Dedifferentiated amniotic fluid mesenchymal stem cell (primary cell): ENCODE measurements around the gene DHX29.

Source experiments
- DNase-seq: peaks from one replicate; pipeline ENCODE4 v3.0.0-alpha.2; 2016; ENCODE audit errors: extremely low spot score

The DHX29 gene

GRCh38 chr5:55232985-55233928 is 74.2 kb downstream of the DHX29 start, which contains the start of gene CCNO:
Gene CCNO (minus strand): TSS chr5:55233608. CDS start chr5:55233523, 85 bp downstream.
- no peak for DNase-seq

GRCh38 chr5:55232271-55232984 is 75.1 kb downstream of the DHX29 start:
- DNase-seq: no peak

GRCh38 chr5:55231919-55232270 is 75.6 kb downstream of the DHX29 start:
- DNase-seq: no peak

GRCh38 chr5:55231029-55231918 is 76.2 kb downstream of the DHX29 start:
- DNase-seq: no peak

GRCh38 chr5:55230086-55230629 is 77.3 kb downstream of the DHX29 start:
- DNase-seq: no peak

- DNase-seq: no peak
These were observed 79.6 kb downstream of the DHX29 start for GRCh38 chr5:55227664-55228430.

GRCh38 chr5:55226934-55227663 is 80.4 kb downstream of the DHX29 start, which contains the start of gene MCIDAS:
Gene MCIDAS (minus strand): TSS chr5:55227315. CDS start chr5:55227138, 177 bp downstream.
- no peak for DNase-seq

- DNase-seq: no peak
These were observed 81.2 kb downstream of the DHX29 start for GRCh38 chr5:55226027-55226933.

GRCh38 chr5:55225346-55225745 is 82.1 kb downstream of the DHX29 start:
- no peak for DNase-seq

- no peak for DNase-seq
These were observed 83.7 kb downstream of the DHX29 start for GRCh38 chr5:55223812-55224240.

- DNase-seq: no peak
These were observed 84.3 kb downstream of the DHX29 start for GRCh38 chr5:55222985-55223811.

GRCh38 chr5:55222092-55222984 is 85.2 kb downstream of the DHX29 start:
- DNase-seq: no peak

- no peak for DNase-seq
These were observed 86.9 kb downstream of the DHX29 start for GRCh38 chr5:55220433-55221185.

- no peak for DNase-seq
These were observed 87.7 kb downstream of the DHX29 start for GRCh38 chr5:55219770-55220169.

- no peak for DNase-seq
These were observed 88.5 kb downstream of the DHX29 start for GRCh38 chr5:55218967-55219366.

GRCh38 chr5:55211184-55211874 is 96.2 kb downstream of the DHX29 start:
- no peak for DNase-seq
